Glutamatergic neuron (in vitro differentiated cells): ENCODE measurements around the gene MRPS2. TPM values are rescaled to one million over a fixed set of nuclear protein-coding genes. Genes with fewer than 3 reads are reported as not detected.
"Not testable (repeated sequence)": the region's sequence is repeated elsewhere in the genome, so short reads cannot be mapped to it uniquely, and the experiment has no call there.

Experiments
- DNase-seq: peaks from one replicate; pipeline ENCODE4 v3.0.0; 2022
- H3K27ac Mint-ChIP-seq: one replicate; pipeline ENCODE4 v1.8.0; 2020; ENCODE audit warnings: mild to moderate bottlenecking, mixed read lengths, inconsistent platforms; ENCODE audit not compliant: unreplicated experiment
- H3K27me3 Mint-ChIP-seq: one replicate; pipeline ENCODE4 v1.8.0; 2020; ENCODE audit warnings: mild to moderate bottlenecking, moderate library complexity, mixed read lengths, inconsistent platforms; ENCODE audit not compliant: unreplicated experiment
- H3K36me3 Mint-ChIP-seq: one replicate; pipeline ENCODE4 v1.8.0; 2020; ENCODE audit warnings: mild to moderate bottlenecking, mixed read lengths, inconsistent platforms; ENCODE audit not compliant: unreplicated experiment
- H3K4me1 Mint-ChIP-seq: one replicate; pipeline ENCODE4 v1.8.0; 2020; ENCODE audit warnings: mild to moderate bottlenecking, low read depth, mixed read lengths, inconsistent platforms; ENCODE audit not compliant: unreplicated experiment
- H3K4me3 Mint-ChIP-seq: one replicate; pipeline ENCODE4 v1.8.0; 2020; ENCODE audit warnings: mild to moderate bottlenecking, mixed read lengths, inconsistent platforms; ENCODE audit not compliant: unreplicated experiment
- H3K9me3 Mint-ChIP-seq: one replicate; pipeline ENCODE4 v1.8.0; 2020; ENCODE audit warnings: mild to moderate bottlenecking, moderate library complexity, mixed read lengths, inconsistent platforms; ENCODE audit not compliant: unreplicated experiment
- CTCF ChIP-seq: fragments of 200-600 bp; sonication (generic); IDR thresholded peaks from one replicate; pipeline ENCODE4 v1.5.0; 2021; ENCODE audit not compliant: partially characterized antibody, unreplicated experiment
- total RNA-seq: library from RNA; stranded (reverse); fragmentation: NEBNext Ultra II Directional; extraction: Animal tissue kit (Norgen Biotek cat#: 25700); gene quantifications from one replicate; pipeline ENCODE4 v1.2.1, GENCODE V29; 2021; ENCODE audit not compliant: unreplicated experiment

The MRPS2 gene
- total RNA-seq, 1 donor from 2014 or later: 30.7 TPM

GRCh38 chr9:135530146-135530545, 29.7 kb downstream of the MRPS2 start:
- no peak overlapping the region for H3K4me3 Mint-ChIP-seq
- H3K36me3 Mint-ChIP-seq: no peaks in the 10 kb centered on the region
- H3K9me3 Mint-ChIP-seq: no peaks in the 10 kb centered on the region
- peaks cover 9% of the 10 kb centered on the region for H3K4me1 Mint-ChIP-seq
- TF ChIP-seq CTCF: no peak
- H3K27ac Mint-ChIP-seq: no peak overlapping the region
- DNase-seq: no peak
- H3K27me3 Mint-ChIP-seq: peaks cover 4% of the 10 kb centered on the region

- H3K36me3 Mint-ChIP-seq: no peaks in the 10 kb centered on the region
- H3K4me1 Mint-ChIP-seq: peaks cover 9% of the 10 kb centered on the region
- TF ChIP-seq CTCF: no peak
- no peak for DNase-seq
- no peaks in the 10 kb centered on the region for H3K9me3 Mint-ChIP-seq
- peaks cover 4% of the 10 kb centered on the region for H3K27me3 Mint-ChIP-seq
- no peak overlapping the region for H3K4me3 Mint-ChIP-seq
- H3K27ac Mint-ChIP-seq: no peak overlapping the region
Measured at GRCh38 chr9:135531096-135531495, 30.6 kb downstream of the MRPS2 start.

- TF ChIP-seq CTCF: no peak
- no peak for DNase-seq
- H3K9me3 Mint-ChIP-seq: no peaks in the 10 kb centered on the region
- H3K4me1 Mint-ChIP-seq: peaks cover 9% of the 10 kb centered on the region
- no peaks in the 10 kb centered on the region for H3K36me3 Mint-ChIP-seq
- no peak overlapping the region for H3K27ac Mint-ChIP-seq
- no peak overlapping the region for H3K4me3 Mint-ChIP-seq
- peaks cover 4% of the 10 kb centered on the region for H3K27me3 Mint-ChIP-seq
Measured at GRCh38 chr9:135533113-135533512, 32.6 kb downstream of the MRPS2 start.

GRCh38 chr9:135533674-135534073, 33.2 kb downstream of the MRPS2 start:
- Mint-ChIP-seq H3K27me3 (peaks cover 4% of the 10 kb centered on the region), H3K27ac (peak overlapping the region; percentile 2), H3K9me3 (no peaks in the 10 kb centered on the region), H3K36me3 (no peaks in the 10 kb centered on the region), H3K4me1 (peaks cover 9% of the 10 kb centered on the region), H3K4me3 (no peak overlapping the region)
- DNase-seq: no peak
- no peak for TF ChIP-seq CTCF

GRCh38 chr9:135534192-135534711, 33.8 kb downstream of the MRPS2 start:
- not testable (repeated sequence) for H3K9me3 Mint-ChIP-seq, H3K27me3 Mint-ChIP-seq, H3K4me3 Mint-ChIP-seq, H3K36me3 Mint-ChIP-seq
- peak; percentile 54 for DNase-seq
- Mint-ChIP-seq H3K4me1 (peaks cover 11% of the 10 kb centered on the region), H3K27ac (peak overlapping the region; percentile 2)

- peaks cover 11% of the 10 kb centered on the region for H3K4me1 Mint-ChIP-seq
- not testable (repeated sequence) for H3K9me3 Mint-ChIP-seq, H3K27me3 Mint-ChIP-seq, H3K4me3 Mint-ChIP-seq, H3K36me3 Mint-ChIP-seq, H3K27ac Mint-ChIP-seq, DNase-seq
Measured at GRCh38 chr9:135534826-135535225, 34.3 kb downstream of the MRPS2 start.

GRCh38 chr9:135535631-135536030, 35.1 kb downstream of the MRPS2 start:
- not testable (repeated sequence) for H3K27ac Mint-ChIP-seq, H3K36me3 Mint-ChIP-seq, DNase-seq, H3K27me3 Mint-ChIP-seq, H3K4me3 Mint-ChIP-seq, H3K9me3 Mint-ChIP-seq
- peaks cover 11% of the 10 kb centered on the region for H3K4me1 Mint-ChIP-seq
